Neuronal stem cell (in vitro differentiated cells): ENCODE results near the gene CBFA2T3.

Source experiments
- DNase-seq: peaks from one replicate; pipeline ENCODE4 v3.0.0-alpha.2; 2013; ENCODE audit warnings: low spot score
- H2AFZ ChIP-seq: one replicate; pipeline ENCODE4 v1.6.1; 2013; ENCODE audit warnings: mild to moderate bottlenecking, low read length, inconsistent platforms
- H2AK5ac ChIP-seq: 2 replicates; pipeline ENCODE4 v1.6.1; 2013; ENCODE audit warnings: low read depth, mild to moderate bottlenecking, inconsistent platforms, low read length, moderate library complexity, mixed read lengths
- H2BK120ac ChIP-seq: 2 replicates; pipeline ENCODE4 v1.6.1; 2013; ENCODE audit warnings: low read depth, mild to moderate bottlenecking, inconsistent platforms, low read length, moderate library complexity, mixed read lengths
- H2BK12ac ChIP-seq: one replicate; pipeline ENCODE4 v1.6.1; 2013; ENCODE audit warnings: low read length, inconsistent platforms
- H2BK15ac ChIP-seq: 2 replicates; pipeline ENCODE4 v1.6.1; 2013; ENCODE audit warnings: mild to moderate bottlenecking, low read length, inconsistent platforms, mixed read lengths
- H2BK5ac ChIP-seq: one replicate; pipeline ENCODE4 v1.6.1; 2013; ENCODE audit warnings: inconsistent platforms, mild to moderate bottlenecking, low read length, moderate library complexity
- H3K14ac ChIP-seq: one replicate; pipeline ENCODE4 v1.6.1; 2013; ENCODE audit warnings: low read length, inconsistent platforms
- H3K18ac ChIP-seq: 2 replicates; pipeline ENCODE4 v1.6.1; 2013; ENCODE audit warnings: low read length, inconsistent platforms
- H3K23ac ChIP-seq: 2 replicates; pipeline ENCODE4 v1.6.1; 2013; ENCODE audit warnings: low read depth, mild to moderate bottlenecking, mixed read lengths, low read length, inconsistent platforms; ENCODE audit not compliant: poor library complexity
- H3K27ac ChIP-seq: replicated peaks from 3 replicates; pipeline ENCODE4 v1.5.1; 2013; ENCODE audit warnings: low read length, inconsistent platforms
- H3K27me3 ChIP-seq, 3 experiments: 2 replicates each; pipeline ENCODE4 v1.6.1; 2013; ENCODE audit warnings: low read length in 3 of 3, mild to moderate bottlenecking in 2 of 3, inconsistent platforms in 1 of 3, low read depth in 1 of 3, mixed read lengths in 1 of 3, moderate library complexity in 1 of 3; ENCODE audit not compliant: control insufficient read depth in 3 of 3, insufficient read depth in 3 of 3
- H3K36me3 ChIP-seq, 2 donors: replicated peaks in 1 of 2; 2 replicates each; pipeline ENCODE4 v1.6.1; 2013; ENCODE audit warnings: low read length in 2 of 2; ENCODE audit not compliant: control insufficient read depth in 2 of 2, insufficient read depth in 2 of 2
- H3K4ac ChIP-seq: 2 replicates; pipeline ENCODE4 v1.6.1; 2013; ENCODE audit warnings: inconsistent platforms, mild to moderate bottlenecking, low read length, moderate library complexity
- H3K4me1 ChIP-seq, 2 donors: 1 replicate in 1 of 2; 2 replicates in 1 of 2; pipeline ENCODE4 v1.6.1; 2013; ENCODE audit warnings: low read length in 2 of 2, low read depth in 1 of 2; ENCODE audit not compliant: control insufficient read depth in 2 of 2, insufficient read depth in 1 of 2
- H3K4me2 ChIP-seq: one replicate; pipeline ENCODE4 v1.6.1; 2013; ENCODE audit warnings: mild to moderate bottlenecking, low read length, inconsistent platforms; ENCODE audit not compliant: insufficient read depth, poor library complexity, severe bottlenecking
- H3K4me3 ChIP-seq, 2 donors: 2 replicates each; pipeline ENCODE4 v1.5.1; 2013; ENCODE audit warnings: low read length in 2 of 2, mild to moderate bottlenecking in 2 of 2, inconsistent platforms in 1 of 2, moderate library complexity in 1 of 2
- H3K79me1 ChIP-seq: one replicate; pipeline ENCODE4 v1.6.1; 2013; ENCODE audit warnings: low read depth, mild to moderate bottlenecking, inconsistent platforms, low read length, moderate library complexity
- H3K9ac ChIP-seq: one replicate; pipeline ENCODE4 v1.6.1; 2013; ENCODE audit warnings: mild to moderate bottlenecking, low read depth, low read length, inconsistent platforms; ENCODE audit not compliant: poor library complexity
- H3K9me3 ChIP-seq, 2 donors: replicated peaks in 1 of 2; 2 replicates each; pipeline versions ENCODE3 to v1.6.1; 2013; ENCODE audit warnings: low read length in 2 of 2, mild to moderate bottlenecking in 2 of 2, inconsistent platforms in 1 of 2, low read depth in 1 of 2, mixed read lengths in 1 of 2, moderate library complexity in 1 of 2; ENCODE audit not compliant: control insufficient read depth in 2 of 2, insufficient read depth in 1 of 2
- H4K8ac ChIP-seq: one replicate; pipeline ENCODE4 v1.6.1; 2013; ENCODE audit warnings: low read depth, mild to moderate bottlenecking, inconsistent platforms, low read length, moderate library complexity
- H4K91ac ChIP-seq: one replicate; pipeline ENCODE4 v1.6.1; 2013; ENCODE audit warnings: low read length, low read depth, mild to moderate bottlenecking, inconsistent platforms; ENCODE audit not compliant: poor library complexity
- WGBS, 2 donors: extraction: QIAGEN DNeasy Blood & Tissue Kit; methylation state at CpG; one replicate each; pipeline ENCODE4 v1.1.7; 2013; ENCODE audit warnings: missing lambda C conversion rate in 2 of 2, mixed read lengths in 1 of 2; ENCODE audit not compliant: insufficient read length in 2 of 2, insufficient replicate concordance in 1 of 2; ENCODE audit errors: extremely low coverage in 2 of 2; 5-methylcytosine and 5-hydroxymethylcytosine counted together

The CBFA2T3 gene

GRCh38 chr16:88836791-88837190 lies 140.2 kb downstream of the CBFA2T3 start:
- Histone ChIP-seq H3K18ac (no peak overlapping the region), H3K14ac (peak overlapping the region; percentile 71), H3K23ac (no peak overlapping the region), H2BK15ac (no peak overlapping the region), H3K9me3 (no peaks in the 10 kb centered on the region), H2AFZ (no peak overlapping the region), H3K36me3 (peaks cover 0 to 9% of the 10 kb centered on the region in 2 donors), H3K27me3 (no peaks in the 10 kb centered on the region), H2BK12ac (no peak overlapping the region), H3K79me1 (peaks cover 8% of the 10 kb centered on the region), H2BK5ac (peak overlapping the region; percentile 24), H3K4me3 (no peak overlapping the region), H3K4me2 (no peak overlapping the region), H4K91ac (no peak overlapping the region), H2AK5ac (no peak overlapping the region), H4K8ac (no peak overlapping the region), H3K9ac (no peak overlapping the region), H3K27ac (no peak overlapping the region), H2BK120ac (no peak overlapping the region), H3K4me1 (no peaks in the 10 kb centered on the region), H3K4ac (no peak overlapping the region)
- WGBS, 2 donors: no CpG with 5 or more reads among the region's 17 CpGs
- DNase-seq: no peak

GRCh38 chr16:88835818-88836217 lies 141.2 kb downstream of the CBFA2T3 start:
- Histone ChIP-seq H2AFZ (no peak overlapping the region), H3K4me3 (no peak overlapping the region), H3K27ac (no peak overlapping the region), H4K91ac (peak overlapping the region; percentile 30), H3K14ac (no peak overlapping the region), H2BK15ac (no peak overlapping the region), H2BK12ac (no peak overlapping the region), H4K8ac (no peak overlapping the region), H2BK5ac (no peak overlapping the region), H3K9me3 (no peaks in the 10 kb centered on the region), H3K23ac (peak overlapping the region; percentile 43), H2AK5ac (no peak overlapping the region), H3K27me3 (no peaks in the 10 kb centered on the region), H3K4me2 (no peak overlapping the region), H2BK120ac (no peak overlapping the region), H3K4me1 (no peaks in the 10 kb centered on the region), H3K79me1 (peaks cover 8% of the 10 kb centered on the region), H3K9ac (peak overlapping the region; percentile 70), H3K36me3 (peaks cover 0 to 9% of the 10 kb centered on the region in 2 donors), H3K4ac (no peak overlapping the region), H3K18ac (peak overlapping the region; percentile 28)
- no CpG with 5 or more reads among the region's 33 CpGs for WGBS, 2 donors
- DNase-seq: no peak

GRCh38 chr16:88835383-88835782 lies 141.6 kb downstream of the CBFA2T3 start:
- Histone ChIP-seq H4K8ac (no peak overlapping the region), H3K27me3 (no peaks in the 10 kb centered on the region), H3K27ac (no peak overlapping the region), H3K4me3 (no peak overlapping the region), H2BK15ac (no peak overlapping the region), H2BK12ac (no peak overlapping the region), H3K4me2 (no peak overlapping the region), H4K91ac (no peak overlapping the region), H3K36me3 (peaks cover 0 to 9% of the 10 kb centered on the region in 2 donors), H2AFZ (no peak overlapping the region), H3K9ac (peak overlapping the region; percentile 70), H3K4ac (no peak overlapping the region), H3K18ac (no peak overlapping the region), H2BK5ac (no peak overlapping the region), H2BK120ac (no peak overlapping the region), H2AK5ac (no peak overlapping the region), H3K4me1 (no peaks in the 10 kb centered on the region), H3K14ac (no peak overlapping the region), H3K9me3 (no peaks in the 10 kb centered on the region), H3K23ac (no peak overlapping the region), H3K79me1 (peaks cover 9% of the 10 kb centered on the region)
- no CpG with 5 or more reads among the region's 11 CpGs for WGBS, 2 donors
- DNase-seq: no peak

DNA sequence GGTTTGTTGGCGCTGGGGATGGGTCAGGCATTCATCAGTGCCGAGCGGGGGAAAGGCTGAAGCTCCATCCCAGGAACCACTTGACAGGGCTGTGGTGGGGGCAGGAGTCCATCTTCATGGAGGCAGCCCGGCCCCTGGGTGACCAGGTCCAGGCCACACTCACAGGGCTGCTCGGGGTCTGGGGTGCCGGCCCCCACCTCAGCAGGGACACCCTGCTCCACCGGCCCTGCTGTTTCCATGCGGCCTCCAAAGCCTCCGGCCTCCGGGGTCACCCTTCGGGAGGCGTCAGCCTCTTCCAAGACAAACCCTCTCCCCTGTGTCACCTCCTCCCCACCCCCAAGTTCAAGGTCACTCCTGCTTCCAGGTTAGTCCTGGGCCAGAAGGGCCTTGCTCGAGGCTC lies 142.3 kb downstream of the CBFA2T3 start:
- Histone ChIP-seq H3K18ac (no peak overlapping the region), H3K27ac (no peak overlapping the region), H3K4me2 (no peak overlapping the region), H3K4me1 (no peaks in the 10 kb centered on the region), H2BK12ac (no peak overlapping the region), H4K91ac (no peak overlapping the region), H2BK5ac (no peak overlapping the region), H3K23ac (no peak overlapping the region), H3K9me3 (no peaks in the 10 kb centered on the region), H3K4me3 (no peak overlapping the region), H4K8ac (no peak overlapping the region), H2AK5ac (no peak overlapping the region), H3K79me1 (peaks cover 9% of the 10 kb centered on the region), H3K14ac (no peak overlapping the region), H2AFZ (no peak overlapping the region), H3K4ac (no peak overlapping the region), H2BK15ac (no peak overlapping the region), H2BK120ac (no peak overlapping the region), H3K27me3 (no peaks in the 10 kb centered on the region), H3K9ac (no peak overlapping the region), H3K36me3 (peaks cover 0 to 9% of the 10 kb centered on the region in 2 donors)
- no CpG with 5 or more reads among the region's 13 CpGs for WGBS, 2 donors
- DNase-seq: no peak
